ENCODE results near the gene FRMD4A. TPM values are rescaled to one million over a fixed set of nuclear protein-coding genes. Genes with fewer than 3 reads are reported as not detected.

The FRMD4A gene
- polyA plus RNA-seq, 1 donor (not counting 4 experiments of a cell fraction or from before 2014, with no cell fraction given), result 12.9 TPM

DNA sequence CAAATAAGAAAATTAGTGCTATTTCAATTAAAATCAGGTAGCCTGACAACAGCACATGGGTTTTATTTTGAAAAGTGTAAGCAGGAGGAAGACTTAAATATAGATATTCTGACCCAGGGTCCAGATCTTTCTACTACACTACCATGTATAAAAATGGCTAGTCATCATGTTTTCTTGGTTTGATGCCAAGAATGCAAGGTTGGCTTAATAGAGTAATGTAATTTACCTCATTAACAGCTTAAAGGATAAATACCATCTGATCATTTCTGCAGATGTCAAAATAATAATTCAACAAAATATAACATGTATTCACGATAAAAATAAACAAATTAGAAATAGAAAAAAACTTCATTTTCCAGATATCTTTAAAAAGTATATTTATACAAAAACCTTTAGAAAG lies 39.4 kb downstream of the FRMD4A start:
- Histone ChIP-seq H3K9me1 (ENCODE audit: control insufficient read depth, extremely low read depth, insufficient read depth, low read length) (no peaks in the 10 kb centered on the region), H3K4me1 (ENCODE audit: control insufficient read depth, extremely low read depth, insufficient read depth, low read length) (no peaks in the 10 kb centered on the region), H3K9me3 (ENCODE audit: control insufficient read depth, low read depth, low read length) (no peaks in the 10 kb centered on the region), H3K4me3 (ENCODE audit: control insufficient read depth in 2 of 3, extremely low read depth in 1 of 3, insufficient read depth in 2 of 3, low read depth in 1 of 3, low read length in 3 of 3) (no peak overlapping the region), H3K79me2 (ENCODE audit: control insufficient read depth, insufficient read depth, low read length) (no peaks in the 10 kb centered on the region), H3K27ac (ENCODE audit: control insufficient read depth, insufficient read depth, low read length) (no peak overlapping the region), H3K27me3 (ENCODE audit: control insufficient read depth, extremely low read depth, insufficient read depth, low read length) (no peaks in the 10 kb centered on the region), H3K9ac (ENCODE audit: control insufficient read depth, extremely low read depth, insufficient read depth, low read length) (no peak overlapping the region), H2AFZ (ENCODE audit: control insufficient read depth, low read length) (no peak overlapping the region), H4K20me1 (ENCODE audit: control insufficient read depth, extremely low read depth, insufficient read depth, low read length) (no peaks in the 10 kb centered on the region), H3K36me3 (ENCODE audit: control insufficient read depth in 2 of 2, extremely low read depth in 1 of 2, insufficient read depth in 2 of 2, low read length in 2 of 2) (no peaks in the 10 kb centered on the region), H3K4me2 (ENCODE audit: control insufficient read depth, extremely low read depth, insufficient read depth, low read depth, low read length) (no peak overlapping the region)
- no peak for FAIRE-seq
- dilution Hi-C loops (cut with MboI; ENCODE audit: extremely low pct_ligation_motif_present, low sequenced_read_pairs), result no loop called here
- no peak for DNase-seq (ENCODE audit: low read depth, low spot score)
- no peak for TF ChIP-seq EZH2 (IDR thresholded peaks at IDR 0.05; ENCODE audit: low read length)
- TF ChIP-seq CTCF (optimal IDR thresholded peaks at IDR 0.05 in 1 of 3, IDR thresholded peaks at IDR 0.05 in 1 of 3, conservative IDR thresholded peaks at IDR 0.05 in 1 of 3; ENCODE audit: extremely low read depth in 1 of 3, insufficient read depth in 2 of 3, low read length in 3 of 3), result no peak

- FAIRE-seq, result no peak
- dilution Hi-C loops (cut with MboI; ENCODE audit: extremely low pct_ligation_motif_present, low sequenced_read_pairs), result no loop called here
Observed at GRCh38 chr10:14285941-14286560, 44.7 kb downstream of the FRMD4A start.

More at GRCh38 chr10:14285941-14286560, 44.7 kb downstream of the FRMD4A start:
- no peaks in the 10 kb centered on the region for H4K20me1 ChIP-seq (ENCODE audit: control insufficient read depth, extremely low read depth, insufficient read depth, low read length)
- no peak overlapping the region for H2AFZ ChIP-seq (ENCODE audit: control insufficient read depth, low read length)
- no peaks in the 10 kb centered on the region for H3K4me1 ChIP-seq (ENCODE audit: control insufficient read depth, extremely low read depth, insufficient read depth, low read length)
- no peaks in the 10 kb centered on the region for H3K9me3 ChIP-seq (ENCODE audit: control insufficient read depth, low read depth, low read length)
- no peak overlapping the region for H3K4me3 ChIP-seq (ENCODE audit: control insufficient read depth in 2 of 3, extremely low read depth in 1 of 3, insufficient read depth in 2 of 3, low read depth in 1 of 3, low read length in 3 of 3)
- no peak for TF ChIP-seq EZH2 (IDR thresholded peaks at IDR 0.05; ENCODE audit: low read length)
- TF ChIP-seq CTCF (optimal IDR thresholded peaks at IDR 0.05 in 1 of 3, IDR thresholded peaks at IDR 0.05 in 1 of 3, conservative IDR thresholded peaks at IDR 0.05 in 1 of 3; ENCODE audit: extremely low read depth in 1 of 3, insufficient read depth in 2 of 3, low read length in 3 of 3), result no peak
- H3K79me2 ChIP-seq (ENCODE audit: control insufficient read depth, insufficient read depth, low read length), result no peaks in the 10 kb centered on the region
- no peak overlapping the region for H3K4me2 ChIP-seq (ENCODE audit: control insufficient read depth, extremely low read depth, insufficient read depth, low read depth, low read length)
- H3K9ac ChIP-seq (ENCODE audit: control insufficient read depth, extremely low read depth, insufficient read depth, low read length), result no peak overlapping the region
- no peaks in the 10 kb centered on the region for H3K36me3 ChIP-seq (ENCODE audit: control insufficient read depth in 2 of 2, extremely low read depth in 1 of 2, insufficient read depth in 2 of 2, low read length in 2 of 2)
- H3K9me1 ChIP-seq (ENCODE audit: control insufficient read depth, extremely low read depth, insufficient read depth, low read length), result no peaks in the 10 kb centered on the region
- DNase-seq (ENCODE audit: low read depth, low spot score), result no peak
- no peaks in the 10 kb centered on the region for H3K27me3 ChIP-seq (ENCODE audit: control insufficient read depth, extremely low read depth, insufficient read depth, low read length)
- no peak overlapping the region for H3K27ac ChIP-seq (ENCODE audit: control insufficient read depth, insufficient read depth, low read length)
